Testis (tissue), 2 donors: ENCODE measurements around the gene NEO1.

Source experiments
- POLR2A ChIP-seq: fragments of 450-650 bp; IDR thresholded peaks from one replicate; pipeline ENCODE4 v1.6.1; 2017; ENCODE audit warnings: antibody characterized with exemption, mild to moderate bottlenecking, moderate library complexity
- TF ChIP-seq, protein P1 (sequence below), 3 experiments: fragments of 450-650 bp in 2 of 3; fragments of 200-600 bp in 1 of 3; sonication (generic) in 1 of 3; IDR thresholded peaks; one replicate each; pipeline ENCODE4 v1.5.1; 2016 to 2019; ENCODE audit warnings: antibody characterized with exemption in 3 of 3, mild to moderate bottlenecking in 2 of 3, moderate library complexity in 1 of 3

DNA sequence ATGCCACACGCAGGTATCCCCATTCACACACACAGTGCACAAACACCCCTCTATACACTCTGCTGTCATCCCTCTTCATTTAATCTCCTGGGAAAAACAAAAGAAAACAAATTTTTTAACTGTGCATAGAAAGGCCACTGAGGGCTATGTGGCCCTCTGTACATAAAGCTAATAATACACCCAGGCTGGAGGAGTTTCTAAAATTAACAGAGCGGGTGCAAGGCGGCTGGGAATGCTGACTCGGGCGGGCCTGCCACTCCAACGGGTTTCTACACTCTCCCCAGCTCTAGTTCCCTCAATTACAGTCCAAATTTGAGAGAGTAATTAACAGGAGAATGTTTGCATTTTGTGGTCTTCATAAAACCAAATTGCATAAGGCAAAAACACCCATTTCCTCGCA is 293.4 kb downstream of the NEO1 start:
- TF ChIP-seq, protein P1, sequence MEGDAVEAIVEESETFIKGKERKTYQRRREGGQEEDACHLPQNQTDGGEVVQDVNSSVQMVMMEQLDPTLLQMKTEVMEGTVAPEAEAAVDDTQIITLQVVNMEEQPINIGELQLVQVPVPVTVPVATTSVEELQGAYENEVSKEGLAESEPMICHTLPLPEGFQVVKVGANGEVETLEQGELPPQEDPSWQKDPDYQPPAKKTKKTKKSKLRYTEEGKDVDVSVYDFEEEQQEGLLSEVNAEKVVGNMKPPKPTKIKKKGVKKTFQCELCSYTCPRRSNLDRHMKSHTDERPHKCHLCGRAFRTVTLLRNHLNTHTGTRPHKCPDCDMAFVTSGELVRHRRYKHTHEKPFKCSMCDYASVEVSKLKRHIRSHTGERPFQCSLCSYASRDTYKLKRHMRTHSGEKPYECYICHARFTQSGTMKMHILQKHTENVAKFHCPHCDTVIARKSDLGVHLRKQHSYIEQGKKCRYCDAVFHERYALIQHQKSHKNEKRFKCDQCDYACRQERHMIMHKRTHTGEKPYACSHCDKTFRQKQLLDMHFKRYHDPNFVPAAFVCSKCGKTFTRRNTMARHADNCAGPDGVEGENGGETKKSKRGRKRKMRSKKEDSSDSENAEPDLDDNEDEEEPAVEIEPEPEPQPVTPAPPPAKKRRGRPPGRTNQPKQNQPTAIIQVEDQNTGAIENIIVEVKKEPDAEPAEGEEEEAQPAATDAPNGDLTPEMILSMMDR (IDR thresholded peaks at IDR 0.05), result no peak
- TF ChIP-seq POLR2A, result no peak
